GM21390 (cell line): Measurements from ENCODE around the gene SPOCK2.

ENCODE experiments used
- ATAC-seq: cut with Tn5 transposase; IDR thresholded peaks from one replicate; pipeline ENCODE4 v1.9.1; 2021; ENCODE audit not compliant: unreplicated experiment

SPOCK2 gene

GRCh38 chr10:72074574-72075375 is 13.6 kb downstream of the SPOCK2 start:
- ATAC-seq, result no peak

GRCh38 chr10:72073708-72074573 is 14.4 kb downstream of the SPOCK2 start:
- ATAC-seq, result no peak

- ATAC-seq, result no peak
Observed at GRCh38 chr10:72072639-72073038, 15.7 kb downstream of the SPOCK2 start.

GRCh38 chr10:72072046-72072445 is 16.3 kb downstream of the SPOCK2 start:
- ATAC-seq, result no peak

GRCh38 chr10:72069751-72070526 is 18.4 kb downstream of the SPOCK2 start:
- no peak for ATAC-seq

GRCh38 chr10:72068901-72069446 is 19.4 kb downstream of the SPOCK2 start:
- no peak for ATAC-seq

GRCh38 chr10:72068126-72068765 is 20.1 kb downstream of the SPOCK2 start:
- ATAC-seq, result no peak

GRCh38 chr10:72067463-72068125 is 20.8 kb downstream of the SPOCK2 start:
- no peak for ATAC-seq

- no peak for ATAC-seq
Observed at GRCh38 chr10:72066318-72067284, 21.8 kb downstream of the SPOCK2 start.

- no peak for ATAC-seq
Observed at GRCh38 chr10:72065439-72066025, 22.8 kb downstream of the SPOCK2 start.

GRCh38 chr10:72063703-72064391 is 24.5 kb downstream of the SPOCK2 start:
- ATAC-seq, result no peak

- ATAC-seq, result no peak
Observed at GRCh38 chr10:72062832-72063702, 25.3 kb downstream of the SPOCK2 start.

GRCh38 chr10:72062382-72062781 is 26.0 kb downstream of the SPOCK2 start:
- no peak for ATAC-seq

GRCh38 chr10:72061930-72062329 is 26.4 kb downstream of the SPOCK2 start:
- ATAC-seq, result no peak

- ATAC-seq, result no peak
Observed at GRCh38 chr10:72061491-72061890, 26.9 kb downstream of the SPOCK2 start.

- no peak for ATAC-seq
Observed at GRCh38 chr10:72059843-72060822, 28.2 kb downstream of the SPOCK2 start.
